WTC11 (cell line): Measurements from ENCODE around the gene SLC25A38. TPM values are rescaled to one million over a fixed set of nuclear protein-coding genes. Genes with fewer than 3 reads are reported as not detected.

Experiments used
- ATAC-seq: fragments of 200-7000 bp; cut with Tn5 transposase; 2 replicates; pipeline ENCODE4 v1.10.0; 2021; ENCODE audit warnings: mild to moderate bottlenecking, moderate library complexity
- CTCF ChIA-PET: fragments of 300-600 bp; sonication (Branson Sonifier 250); formaldehyde crosslinking; loops from one replicate; lab custom pipeline; 2021; ENCODE audit warnings: antibody characterized with exemption; lab: Charles Lee
- POLR2A ChIA-PET: fragments of 350-600 bp; sonication (Branson Sonifier 250); formaldehyde crosslinking; loops from one replicate; lab custom pipeline; 2021; ENCODE audit warnings: antibody characterized with exemption; lab: Charles Lee
- DNase-seq: peaks from one replicate; pipeline ENCODE4 v3.0.0; 2021; ENCODE audit warnings: low spot score
- H3K27ac Mint-ChIP-seq: 2 replicates; pipeline ENCODE4 v1.8.0; 2021; ENCODE audit warnings: mixed read lengths
- H3K27me3 Mint-ChIP-seq: 2 replicates; pipeline ENCODE4 v1.8.0; 2021; ENCODE audit warnings: low read depth, mild to moderate bottlenecking, moderate library complexity, mixed read lengths
- H3K36me3 Mint-ChIP-seq: 2 replicates; pipeline ENCODE4 v1.8.0; 2021; ENCODE audit warnings: mixed read lengths
- H3K4me1 Mint-ChIP-seq: 2 replicates; pipeline ENCODE4 v1.8.0; 2022; ENCODE audit warnings: mixed read lengths
- H3K4me3 Mint-ChIP-seq: 2 replicates; pipeline ENCODE4 v1.8.0; 2021; ENCODE audit warnings: mild to moderate bottlenecking, moderate library complexity, mixed read lengths
- H3K9me3 Mint-ChIP-seq: 2 replicates; pipeline ENCODE4 v1.8.0; 2021; ENCODE audit warnings: mixed read lengths
- AFF4 ChIP-seq: sonication (generic); formaldehyde crosslinking; IDR thresholded peaks from 2 replicates; pipeline ENCODE4 v1.8.1; 2023; ENCODE audit warnings: mild to moderate bottlenecking, missing genetic modification reagents, borderline replicate concordance
- ATF1 ChIP-seq: sonication (generic); formaldehyde crosslinking; IDR thresholded peaks from 2 replicates; pipeline ENCODE4 v1.8.1; 2023; ENCODE audit warnings: mild to moderate bottlenecking, moderate library complexity, missing genetic modification reagents
- ATF2 ChIP-seq: sonication (generic); formaldehyde crosslinking; IDR thresholded peaks from 2 replicates; pipeline ENCODE4 v1.8.1; 2022; ENCODE audit warnings: low read depth, missing genetic modification reagents, borderline replicate concordance
- CBFB ChIP-seq: sonication (generic); formaldehyde crosslinking; IDR thresholded peaks from 2 replicates; pipeline ENCODE4 v1.8.1; 2022; ENCODE audit warnings: mild to moderate bottlenecking, low read depth, missing genetic modification reagents
- CREM ChIP-seq: sonication (generic); formaldehyde crosslinking; IDR thresholded peaks from 2 replicates; pipeline ENCODE4 v1.8.1; 2022; ENCODE audit warnings: mild to moderate bottlenecking, missing genetic modification reagents, moderate library complexity
- CTCF ChIP-seq: fragments of 200-600 bp; IDR thresholded peaks from 2 replicates; pipeline ENCODE4 v1.8.0; 2022; ENCODE audit warnings: antibody characterized with exemption
- E2F1 ChIP-seq: sonication (generic); formaldehyde crosslinking; IDR thresholded peaks from 2 replicates; pipeline ENCODE4 v1.8.0; 2022; ENCODE audit warnings: mild to moderate bottlenecking, missing genetic modification reagents
- ELF4 ChIP-seq: sonication (generic); formaldehyde crosslinking; IDR thresholded peaks from 2 replicates; pipeline ENCODE4 v1.8.1; 2022; ENCODE audit warnings: low read depth, mild to moderate bottlenecking, moderate library complexity, missing genetic modification reagents
- EMX1 ChIP-seq: fragments of 250-450 bp; sonication (Bioruptor Pico); IDR thresholded peaks from 2 replicates; pipeline ENCODE4 v1.8.0; 2021; ENCODE audit warnings: mild to moderate bottlenecking
- FOXK1 ChIP-seq: sonication (generic); formaldehyde crosslinking; IDR thresholded peaks from 2 replicates; pipeline ENCODE4 v1.8.0; 2022; ENCODE audit warnings: mild to moderate bottlenecking, moderate library complexity, missing genetic modification reagents
- FOXP4 ChIP-seq: sonication (generic); formaldehyde crosslinking; IDR thresholded peaks from 2 replicates; pipeline ENCODE4 v1.8.0; 2022; ENCODE audit warnings: mild to moderate bottlenecking, missing genetic modification reagents
- GABPB1 ChIP-seq: sonication (generic); formaldehyde crosslinking; IDR thresholded peaks from 2 replicates; pipeline ENCODE4 v1.8.1; 2023; ENCODE audit warnings: mild to moderate bottlenecking, missing genetic modification reagents
- GTF2I ChIP-seq: fragments of 250-450 bp; sonication (Bioruptor Pico); conservative IDR thresholded peaks from 2 replicates; pipeline ENCODE4 v1.4.0; 2021; ENCODE audit warnings: mild to moderate bottlenecking
- MAX ChIP-seq: sonication (generic); formaldehyde crosslinking; IDR thresholded peaks from 2 replicates; pipeline ENCODE4 v1.8.0; 2022; ENCODE audit warnings: mild to moderate bottlenecking, missing genetic modification reagents
- NFYB ChIP-seq: sonication (generic); formaldehyde crosslinking; conservative IDR thresholded peaks from 2 replicates; pipeline ENCODE4 v1.8.0; 2022; ENCODE audit warnings: low read depth, missing genetic modification reagents
- SMAD3 ChIP-seq: sonication (generic); formaldehyde crosslinking; IDR thresholded peaks from 2 replicates; pipeline ENCODE4 v1.8.0; 2022; ENCODE audit warnings: missing genetic modification reagents, mild to moderate bottlenecking, borderline replicate concordance
- SMAD4 ChIP-seq: sonication (generic); formaldehyde crosslinking; IDR thresholded peaks from 2 replicates; pipeline ENCODE4 v1.8.0; 2022; ENCODE audit warnings: mild to moderate bottlenecking, missing genetic modification reagents
- SOX15 ChIP-seq: fragments of 250-450 bp; sonication (Bioruptor Pico); IDR thresholded peaks from 2 replicates; pipeline ENCODE4 v1.9.0; 2021; ENCODE audit warnings: mild to moderate bottlenecking
- TP53 ChIP-seq: sonication (generic); formaldehyde crosslinking; IDR thresholded peaks from 2 replicates; pipeline ENCODE4 v1.8.1; 2023; ENCODE audit warnings: mild to moderate bottlenecking, missing genetic modification reagents
- USF2 ChIP-seq: sonication (generic); formaldehyde crosslinking; IDR thresholded peaks from 2 replicates; pipeline ENCODE4 v1.8.1; 2023; ENCODE audit warnings: mild to moderate bottlenecking, missing genetic modification reagents, moderate library complexity
- ZMAT4 ChIP-seq: fragments of 250-450 bp; sonication (Bioruptor Pico); IDR thresholded peaks from 2 replicates; pipeline ENCODE4 v1.9.0; 2021; ENCODE audit warnings: mild to moderate bottlenecking
- ZNF219 ChIP-seq: sonication (generic); formaldehyde crosslinking; IDR thresholded peaks from 2 replicates; pipeline ENCODE4 v1.8.0; 2023; ENCODE audit warnings: missing genetic modification reagents, mild to moderate bottlenecking, borderline replicate concordance
- ZNF232 ChIP-seq: sonication (generic); formaldehyde crosslinking; IDR thresholded peaks from 2 replicates; pipeline ENCODE4 v1.8.0; 2022; ENCODE audit warnings: mild to moderate bottlenecking, missing genetic modification reagents
- ZNF671 ChIP-seq: fragments of 250-450 bp; sonication (Bioruptor Pico); IDR thresholded peaks from 2 replicates; pipeline ENCODE4 v1.8.0; 2021; ENCODE audit warnings: mild to moderate bottlenecking
- total RNA-seq: library from RNA; stranded (reverse); gene quantifications from 3 replicates; pipeline ENCODE4 v1.2.3, GENCODE V29; 2021

SLC25A38 gene
- total RNA-seq, 1 experiment from 2014 or later: 34.9 TPM

- no peak overlapping the region for H3K4me3 Mint-ChIP-seq
- H3K9me3 Mint-ChIP-seq: no peaks in the 10 kb centered on the region
- no peak for TF ChIP-seq TP53 (CRISPR knock-in tag)
- TF ChIP-seq AFF4 (CRISPR knock-in tag): no peak
- TF ChIP-seq GABPB1: no peak
- TF ChIP-seq GTF2I (CRISPR knock-in tag): no peak
- TF ChIP-seq ATF1: no peak
- TF ChIP-seq CREM (CRISPR knock-in tag): no peak
- TF ChIP-seq ZNF232 (CRISPR knock-in tag): no peak
- no peak for TF ChIP-seq CTCF
- TF ChIP-seq SMAD3 (CRISPR knock-in tag): no peak
- no peak for TF ChIP-seq USF2 (CRISPR knock-in tag)
- no peak for TF ChIP-seq MAX
- no peak for TF ChIP-seq E2F1 (CRISPR knock-in tag)
- no peak for TF ChIP-seq CBFB
- no peak for TF ChIP-seq FOXK1 (CRISPR knock-in tag)
- H3K27ac Mint-ChIP-seq: no peak overlapping the region
- no peak for DNase-seq
- CTCF ChIA-PET: interaction anchor here (1.0 kb wide), 1 partner anchor 65 kb away, joined by 3 read pairs; no protein-coding TSS in a partner anchor
- POLR2A ChIA-PET: no interaction called here
- H3K4me1 Mint-ChIP-seq: peaks cover 8% of the 10 kb centered on the region
- ATAC-seq: no peak
- H3K27me3 Mint-ChIP-seq: no peaks in the 10 kb centered on the region
- H3K36me3 Mint-ChIP-seq: no peaks in the 10 kb centered on the region
Observed at GRCh38 chr3:39434574-39434973, 51.4 kb downstream of the SLC25A38 start.

GRCh38 chr3:39435006-39435748 is 52.0 kb downstream of the SLC25A38 start:
- Mint-ChIP-seq H3K27ac (no peak overlapping the region), H3K36me3 (no peaks in the 10 kb centered on the region), H3K4me1 (peaks cover 8% of the 10 kb centered on the region), H3K9me3 (no peaks in the 10 kb centered on the region), H3K27me3 (no peaks in the 10 kb centered on the region), H3K4me3 (no peak overlapping the region)
- ChIA-PET CTCF (no interaction called here), POLR2A (no interaction called here)
- DNase-seq (no peak), ATAC-seq (no peak)
- TF ChIP-seq ELF4: no peak
- TF ChIP-seq ZNF219 (CRISPR knock-in tag): no peak
- TF ChIP-seq SMAD4 (CRISPR knock-in tag): no peak
- no peak for TF ChIP-seq ATF2
- no peak for TF ChIP-seq FOXP4 (CRISPR knock-in tag)
- no peak for TF ChIP-seq SOX15 (CRISPR knock-in tag)
- TF ChIP-seq ZNF671: no peak
- TF ChIP-seq NFYB (CRISPR knock-in tag): no peak
- no peak for TF ChIP-seq ZMAT4
- no peak for TF ChIP-seq EMX1 (CRISPR knock-in tag)
